HG02623 (cell line): ENCODE results near the gene ATG4D.

Source experiments
- ATAC-seq: cut with Tn5 transposase; IDR thresholded peaks from one replicate; pipeline ENCODE4 v1.9.1; 2021; ENCODE audit warnings: moderate library complexity; ENCODE audit not compliant: unreplicated experiment

The ATG4D gene

GRCh38 chr19:10543420-10544241 lies at the start of gene ATG4D:
Gene ATG4D (plus strand): TSS chr19:10543904. CDS start chr19:10544091, 187 bp downstream.
- peak; percentile 73 for ATAC-seq

DNA sequence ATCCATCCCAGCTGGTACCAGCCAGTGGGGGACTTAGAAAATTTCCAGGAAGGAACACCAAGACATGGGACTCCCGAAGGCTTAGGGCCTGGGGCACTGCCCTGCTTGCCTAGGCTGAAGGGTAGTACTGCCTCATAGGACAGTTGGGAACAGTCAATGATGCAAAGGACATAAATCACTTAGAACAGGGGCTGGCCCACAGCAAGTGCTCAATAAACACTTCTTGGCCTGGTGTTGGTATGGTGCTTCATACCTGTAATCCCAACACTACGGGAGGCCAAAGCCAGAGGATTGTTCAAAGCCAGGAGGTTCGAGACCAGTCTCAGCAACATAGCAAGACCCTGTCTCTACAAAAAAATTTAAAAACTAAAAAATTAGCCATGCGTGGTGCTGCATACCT lies 46.3 kb upstream of the ATG4D start:
- no peak for ATAC-seq

GRCh38 chr19:10499550-10500246 lies 44.0 kb upstream of the ATG4D start:
- ATAC-seq = no peak

DNA sequence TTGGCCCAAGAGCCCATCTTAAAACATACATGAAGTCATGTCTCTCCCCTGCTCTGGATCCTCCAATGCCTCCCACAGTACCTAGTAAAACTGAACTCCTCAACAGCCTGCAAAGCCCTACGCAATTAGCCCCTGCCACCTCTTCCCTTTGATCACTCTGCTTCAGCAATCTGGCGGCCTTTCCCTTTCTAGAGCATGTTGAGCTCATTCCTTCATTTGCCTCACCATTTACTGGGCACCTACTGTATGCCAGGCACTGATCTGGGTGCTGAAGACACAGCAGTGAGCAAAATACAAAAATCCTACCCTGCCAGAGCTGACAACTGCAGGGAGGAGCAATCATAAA lies 43.5 kb upstream of the ATG4D start:
- no peak for ATAC-seq

GRCh38 chr19:10501971-10502523 lies 41.7 kb upstream of the ATG4D start:
- ATAC-seq = peak; percentile 35

- ATAC-seq = peak; percentile 74
Observed at GRCh38 chr19:10502524-10503001, 41.1 kb upstream of the ATG4D start.

DNA sequence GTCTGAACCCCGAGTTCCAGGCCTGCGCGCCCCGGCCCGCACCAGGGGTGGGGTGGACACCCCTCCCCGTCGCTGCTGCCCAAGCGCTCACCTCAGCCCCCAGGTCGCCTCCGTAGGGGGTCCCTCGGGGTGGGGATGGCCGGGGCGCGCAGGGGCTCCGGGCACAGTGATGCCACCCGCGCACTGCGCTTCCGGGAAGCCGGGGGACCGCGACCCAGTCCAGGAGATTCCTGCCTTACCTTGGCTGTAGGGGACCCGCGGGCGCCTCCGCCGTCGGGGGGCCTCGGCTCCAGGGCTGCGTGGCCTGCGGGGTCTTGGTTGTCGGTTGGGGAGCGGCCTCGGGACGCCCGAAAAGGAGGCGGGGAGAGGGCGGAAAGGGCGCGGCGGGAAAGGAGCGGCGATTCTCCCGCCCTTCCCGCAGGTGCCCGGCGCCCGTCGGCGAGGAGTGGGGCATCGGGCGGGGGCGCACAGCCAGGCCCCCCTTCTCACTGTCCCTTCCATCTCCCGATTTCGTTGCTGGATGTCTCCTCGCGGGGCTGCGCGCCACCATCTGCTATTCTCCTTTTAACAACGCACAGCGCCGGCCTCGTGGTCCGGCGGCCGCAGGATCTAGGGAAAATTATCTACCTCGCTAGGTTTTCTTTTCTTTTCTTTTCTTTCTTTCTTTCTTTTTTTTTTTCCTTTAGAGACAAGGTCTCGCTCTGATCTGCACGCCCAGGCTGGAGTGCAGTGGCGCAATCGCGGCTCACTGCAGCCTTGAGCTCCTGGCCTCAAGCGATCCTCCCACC lies 40.5 kb upstream of the ATG4D start, which contains the start of gene KEAP1:
Gene KEAP1 (minus strand): TSS at position 355 of the 788 bp plus-strand sequence. CDS start 3,323 bp downstream, outside the sequence.
- peak; percentile 23 for ATAC-seq

- ATAC-seq = no peak
Observed at GRCh38 chr19:10505583-10506229, 38.0 kb upstream of the ATG4D start.

GRCh38 chr19:10508036-10508435 lies 35.7 kb upstream of the ATG4D start:
- ATAC-seq = no peak

GRCh38 chr19:10508707-10509106 lies 35.0 kb upstream of the ATG4D start:
- ATAC-seq = no peak

DNA sequence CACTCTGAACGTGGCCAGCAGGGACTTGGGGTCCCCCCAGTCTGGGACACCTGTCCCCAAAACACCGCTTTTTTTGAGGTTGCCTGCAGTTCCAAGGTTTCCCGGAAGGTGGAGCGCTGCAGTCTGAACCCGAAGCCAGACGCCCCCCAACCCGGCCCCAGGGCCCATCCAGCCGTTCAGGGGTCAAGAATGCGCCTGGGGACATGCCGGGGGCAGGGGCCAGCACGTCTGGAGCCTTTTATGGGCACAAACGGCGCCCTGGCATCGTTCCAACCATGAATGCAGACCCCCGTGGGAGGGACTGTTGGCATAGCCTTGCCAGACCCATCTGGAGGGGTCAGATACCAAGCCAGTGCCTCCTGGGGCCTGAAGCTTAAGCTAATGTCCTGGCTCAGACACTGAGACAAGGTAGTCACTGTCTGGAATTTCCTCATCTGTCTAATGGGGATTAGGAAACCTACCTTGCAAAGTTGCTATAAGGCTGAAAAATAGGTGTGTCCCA lies 33.4 kb upstream of the ATG4D start:
- ATAC-seq = no peak

GRCh38 chr19:10513223-10513622 lies 30.5 kb upstream of the ATG4D start:
- ATAC-seq = no peak

DNA sequence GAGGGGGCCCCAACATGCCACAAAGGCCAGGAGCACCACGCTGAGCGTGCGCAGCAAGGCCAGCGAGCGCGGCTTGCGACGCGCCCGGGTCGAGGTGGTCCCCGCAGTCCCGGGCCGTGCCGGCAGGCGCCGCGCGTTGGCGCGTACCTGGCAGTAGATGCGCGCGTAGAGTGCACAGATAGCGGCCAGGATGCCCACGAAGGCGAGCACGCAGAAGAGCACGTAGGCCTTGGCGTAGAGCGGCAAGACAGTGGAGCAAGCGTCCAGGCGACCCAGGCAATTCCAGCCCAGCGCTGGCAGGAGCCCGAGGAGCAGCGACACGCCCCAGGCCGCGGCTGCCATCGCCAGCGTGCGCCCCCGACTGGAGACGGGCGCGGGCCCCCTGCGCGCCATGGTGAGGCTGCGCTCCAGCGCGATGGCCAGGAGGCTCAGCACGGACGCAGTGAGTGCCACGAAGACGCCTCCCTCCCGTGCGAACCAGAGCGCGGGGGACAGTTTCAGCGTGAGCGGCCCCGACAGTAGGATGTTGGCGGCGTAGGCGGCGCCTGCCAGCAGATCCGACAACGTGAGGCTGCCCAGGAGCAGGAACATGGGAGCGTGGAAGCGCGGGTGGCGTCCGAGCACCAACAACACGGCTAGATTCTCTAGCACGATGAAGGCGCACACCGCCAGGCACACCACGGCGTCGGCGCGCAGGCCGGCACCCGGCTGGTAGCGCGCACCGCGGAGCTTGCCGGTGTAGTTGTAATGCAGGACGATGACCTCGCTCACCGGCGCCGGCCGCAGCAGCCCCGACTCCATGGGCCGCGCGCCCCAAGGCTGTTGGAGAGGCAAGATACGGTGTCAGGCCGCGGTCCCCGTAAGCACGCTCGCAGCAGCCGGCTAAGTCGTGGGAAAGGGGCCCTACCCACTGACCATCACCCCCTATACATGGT lies 29.2 kb upstream of the ATG4D start:
- no peak for ATAC-seq

DNA sequence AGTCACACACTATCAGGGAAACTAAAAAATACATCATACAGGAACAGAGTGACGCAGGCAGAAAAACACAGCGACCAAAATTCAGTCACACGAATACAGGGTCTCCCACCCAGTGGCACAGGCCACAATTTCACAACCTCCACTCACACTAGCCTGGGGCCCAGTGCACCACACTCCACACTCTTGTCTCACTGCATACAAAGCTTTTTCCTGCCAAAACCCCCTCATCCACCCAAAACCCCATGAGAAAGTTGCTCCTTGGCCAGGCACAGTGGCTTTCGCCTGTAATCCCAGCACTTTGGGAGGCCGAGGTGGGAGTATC lies 27.7 kb upstream of the ATG4D start:
- no peak for ATAC-seq

DNA sequence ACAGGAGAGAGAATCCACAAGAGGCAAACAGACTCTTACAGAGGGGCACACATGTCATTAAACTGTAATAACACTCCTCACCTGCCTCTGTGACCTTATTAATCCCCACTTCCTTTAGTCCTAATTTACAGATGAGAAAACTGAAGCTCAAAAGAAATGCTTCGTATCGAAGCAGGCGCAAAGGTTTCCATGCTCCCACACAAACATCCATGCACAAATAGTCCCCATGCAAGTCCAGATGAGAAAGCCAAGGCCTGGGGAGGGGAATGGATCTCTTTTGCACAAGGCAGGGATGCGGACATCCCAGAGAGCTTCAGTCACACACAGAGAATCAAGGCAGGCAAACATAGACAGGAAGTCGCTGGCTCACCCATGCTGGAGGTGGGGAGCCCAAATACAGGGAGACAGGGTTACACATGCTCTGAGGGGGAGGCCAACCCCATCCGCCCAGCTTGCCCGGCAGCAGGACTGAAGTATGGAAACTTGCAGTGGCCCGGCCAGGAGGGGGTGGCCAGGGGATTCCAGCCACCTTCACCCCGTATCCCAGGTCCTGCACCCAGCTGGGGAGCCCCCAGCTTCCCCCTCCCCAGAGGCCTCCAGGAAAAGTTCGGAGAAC lies 26.9 kb upstream of the ATG4D start:
- ATAC-seq = no peak

- no peak for ATAC-seq
Observed at GRCh38 chr19:10517361-10517759, 26.3 kb upstream of the ATG4D start, which contains the start of gene S1PR5. Gene S1PR5 (minus strand): TSS chr19:10517447. CDS start chr19:10515011, 2,436 bp downstream.

GRCh38 chr19:10517760-10518443 lies 25.8 kb upstream of the ATG4D start:
- ATAC-seq = no peak
